OCI-LY1 (cell line): ENCODE data around the gene PER1.

Experiments
- H2AFZ ChIP-seq: fragments of 200-600 bp; sonication (generic), shearing (Covaris generic); 2 replicates; pipeline ENCODE4 v1.6.0; 2014; ENCODE audit warnings: antibody characterized with exemption, mild to moderate bottlenecking, low read length
- H3F3A ChIP-seq: fragments of 200-600 bp; sonication (generic), shearing (Covaris generic); 2 replicates; pipeline ENCODE4 v1.6.0; 2014; ENCODE audit warnings: mild to moderate bottlenecking, antibody characterized with exemption, low read length, moderate library complexity; ENCODE audit not compliant: insufficient read depth
- H3K27ac ChIP-seq: fragments of 200-600 bp; sonication (generic); 2 replicates; pipeline ENCODE4 v1.5.1; 2014; ENCODE audit warnings: low read length, mixed run types, mild to moderate bottlenecking, low read depth; ENCODE audit not compliant: poor library complexity, severe bottlenecking
- H3K27me3 ChIP-seq: fragments of 200-600 bp; sonication (generic); 2 replicates; pipeline ENCODE4 v1.6.0; 2014; ENCODE audit warnings: antibody characterized with exemption, mild to moderate bottlenecking, low read length, moderate library complexity; ENCODE audit not compliant: insufficient read depth
- H3K36me3 ChIP-seq: fragments of 200-600 bp; sonication (generic); 2 replicates; pipeline ENCODE4 v1.6.1; 2014; ENCODE audit warnings: mild to moderate bottlenecking, antibody characterized with exemption, low read length, moderate library complexity, mixed read lengths; ENCODE audit not compliant: insufficient read depth
- H3K4me1 ChIP-seq: fragments of 200-600 bp; sonication (generic); 2 replicates; pipeline ENCODE4 v1.5.1; 2014; ENCODE audit warnings: mild to moderate bottlenecking, low read length, moderate library complexity; ENCODE audit not compliant: insufficient read depth, severe bottlenecking
- H3K4me2 ChIP-seq: fragments of 200-600 bp; sonication (generic), shearing (Covaris generic); 2 replicates; pipeline ENCODE4 v1.6.1; 2014; ENCODE audit warnings: low read length
- H3K4me3 ChIP-seq: fragments of 200-600 bp; sonication (generic); 2 replicates; pipeline ENCODE4 v1.5.1; 2014; ENCODE audit warnings: low read length, low read depth, mild to moderate bottlenecking, mixed read lengths; ENCODE audit not compliant: poor library complexity, severe bottlenecking
- H3K79me2 ChIP-seq: fragments of 200-600 bp; shearing (Covaris generic); 2 replicates; pipeline ENCODE4 v1.6.1; 2016; ENCODE audit warnings: mixed run types, low read length, mixed read lengths; ENCODE audit not compliant: insufficient read depth
- H3K9ac ChIP-seq: fragments of 200-600 bp; sonication (generic), shearing (Covaris generic); 2 replicates; pipeline ENCODE4 v1.6.1; 2014; ENCODE audit warnings: mild to moderate bottlenecking, low read length, mixed read lengths
- H3K9me2 ChIP-seq: fragments of 200-600 bp; sonication (generic), shearing (Covaris generic); 2 replicates; pipeline ENCODE4 v1.6.1; 2014; ENCODE audit warnings: low read depth, mild to moderate bottlenecking, low read length, mixed read lengths
- H3K9me3 ChIP-seq: fragments of 200-600 bp; shearing (Covaris generic); 2 replicates; pipeline ENCODE4 v1.6.1; 2014; ENCODE audit warnings: low read length, mixed read lengths
- H4K20me1 ChIP-seq: fragments of 200-600 bp; sonication (generic), shearing (Covaris generic); 2 replicates; pipeline ENCODE4 v1.6.0; 2016; ENCODE audit warnings: mild to moderate bottlenecking, low read length; ENCODE audit not compliant: insufficient read depth
- CTCF ChIP-seq: fragments of 200-600 bp; sonication (generic), shearing (Covaris generic); IDR thresholded peaks from 2 replicates; pipeline ENCODE4 v1.5.1; 2017; ENCODE audit warnings: mild to moderate bottlenecking, antibody characterized with exemption, low read length, moderate library complexity, mixed read lengths
- EZH2 ChIP-seq: fragments of 200-600 bp; sonication (generic), shearing (Covaris generic); IDR thresholded peaks from 2 replicates; pipeline ENCODE4 v1.8.0; 2017; ENCODE audit warnings: borderline replicate concordance, mixed run types, mild to moderate bottlenecking, antibody characterized with exemption, low read length, moderate library complexity, mixed read lengths

Gene PER1

GRCh38 chr17:8096541-8096940, 55.7 kb downstream of the PER1 start:
- Histone ChIP-seq H4K20me1 (no peaks in the 10 kb centered on the region), H3K36me3 (no peaks in the 10 kb centered on the region), H3K9me2 (no peaks in the 10 kb centered on the region), H3K4me2 (no peak overlapping the region), H3K9ac (no peak overlapping the region), H3K27ac (no peak overlapping the region), H3K4me3 (no peak overlapping the region), H3K9me3 (no peaks in the 10 kb centered on the region), H3F3A (no peaks in the 10 kb centered on the region), H3K79me2 (no peaks in the 10 kb centered on the region), H3K27me3 (peaks cover 7% of the 10 kb centered on the region; the same call in 1 of the 2 replicates), H2AFZ (no peak overlapping the region), H3K4me1 (peaks cover 2% of the 10 kb centered on the region)
- no peak for TF ChIP-seq EZH2
- no peak for TF ChIP-seq CTCF

- Histone ChIP-seq H3K4me1 (peaks cover 12% of the 10 kb centered on the region), H3K4me3 (no peak overlapping the region), H3K4me2 (no peak overlapping the region), H3K79me2 (no peaks in the 10 kb centered on the region), H3K9me2 (no peaks in the 10 kb centered on the region), H3K36me3 (no peaks in the 10 kb centered on the region), H3K9me3 (no peaks in the 10 kb centered on the region), H3K9ac (no peak overlapping the region), H3K27ac (no peak overlapping the region), H3K27me3 (peaks cover 7% of the 10 kb centered on the region; the same call in 1 of the 2 replicates), H3F3A (no peaks in the 10 kb centered on the region), H4K20me1 (no peaks in the 10 kb centered on the region), H2AFZ (no peak overlapping the region)
- TF ChIP-seq EZH2, result no peak
- TF ChIP-seq CTCF, result no peak
Measured at GRCh38 chr17:8095361-8095760, 56.8 kb downstream of the PER1 start.

- Histone ChIP-seq H3K4me1 (peaks cover 12% of the 10 kb centered on the region), H2AFZ (no peak overlapping the region), H3K4me3 (no peak overlapping the region), H3F3A (no peaks in the 10 kb centered on the region), H3K36me3 (no peaks in the 10 kb centered on the region), H3K4me2 (peak overlapping the region; percentile 22; the same call in 1 of the 2 replicates), H3K9me2 (no peaks in the 10 kb centered on the region), H3K9ac (no peak overlapping the region), H3K9me3 (no peaks in the 10 kb centered on the region), H3K79me2 (no peaks in the 10 kb centered on the region), H3K27ac (no peak overlapping the region), H4K20me1 (no peaks in the 10 kb centered on the region), H3K27me3 (peaks cover 7% of the 10 kb centered on the region)
- TF ChIP-seq EZH2 (no peak), CTCF (no peak)
Measured at GRCh38 chr17:8091033-8091687, 61.0 kb downstream of the PER1 start.
